NCI-H460 (cell line): ENCODE results near the gene NCOA7. TPM values are rescaled to one million over a fixed set of nuclear protein-coding genes. Genes with fewer than 3 reads are reported as not detected.
"Not testable (repeated sequence)": the region's sequence is repeated elsewhere in the genome, so short reads cannot be mapped to it uniquely, and the experiment has no call there.

Experiments used
- DNase-seq: peaks from one replicate; pipeline ENCODE4 v3.0.0-alpha.2; 2016; ENCODE audit warnings: low read depth; ENCODE audit errors: extremely low read depth
- total RNA-seq: library from RNA; depleted of rRNA; stranded (reverse); fragments of >200 nt; shearing (Covaris generic); gene quantifications from 2 replicates; pipeline ENCODE4 v1.2.3, GENCODE V29; 2014

The NCOA7 gene
- total RNA-seq, 1 experiment from 2014 or later = 250 TPM

- no peak for DNase-seq
Measured at GRCh38 chr6:125791820-125792165, 1.0 kb downstream of the NCOA7 start.

GRCh38 chr6:125792172-125792571, 1.4 kb downstream of the NCOA7 start:
- DNase-seq = no peak

GRCh38 chr6:125792680-125793079, 1.9 kb downstream of the NCOA7 start:
- DNase-seq = no peak

- DNase-seq = no peak
Measured at GRCh38 chr6:125793280-125793679, 2.5 kb downstream of the NCOA7 start.

- DNase-seq = no peak
Measured at GRCh38 chr6:125793863-125794262, 3.1 kb downstream of the NCOA7 start.

GRCh38 chr6:125794342-125795137, 3.8 kb downstream of the NCOA7 start:
- DNase-seq = no peak

GRCh38 chr6:125795301-125795700, 4.5 kb downstream of the NCOA7 start:
- no peak for DNase-seq

- no peak for DNase-seq
Measured at GRCh38 chr6:125797120-125797885, 6.5 kb downstream of the NCOA7 start.

GRCh38 chr6:125797886-125798444, 7.2 kb downstream of the NCOA7 start:
- no peak for DNase-seq

GRCh38 chr6:125798734-125799508, 8.2 kb downstream of the NCOA7 start:
- no peak for DNase-seq

- no peak for DNase-seq
Measured at GRCh38 chr6:125802383-125802782, 11.6 kb downstream of the NCOA7 start.

GRCh38 chr6:125802943-125803377, 12.2 kb downstream of the NCOA7 start:
- DNase-seq = no peak

- no peak for DNase-seq
Measured at GRCh38 chr6:125804264-125804663, 13.5 kb downstream of the NCOA7 start.

- not testable (repeated sequence) for DNase-seq
Measured at GRCh38 chr6:125804866-125805425, 14.2 kb downstream of the NCOA7 start.

GRCh38 chr6:125806813-125807212, 16.1 kb downstream of the NCOA7 start:
- DNase-seq = no peak

GRCh38 chr6:125807293-125807692, 16.5 kb downstream of the NCOA7 start:
- no peak for DNase-seq

GRCh38 chr6:125808060-125808459, 17.3 kb downstream of the NCOA7 start:
- DNase-seq = no peak

GRCh38 chr6:125808591-125808990, 17.8 kb downstream of the NCOA7 start:
- no peak for DNase-seq

- DNase-seq = no peak
Measured at GRCh38 chr6:125809570-125810170, 18.9 kb downstream of the NCOA7 start.

- DNase-seq = no peak
Measured at GRCh38 chr6:125810445-125810844, 19.7 kb downstream of the NCOA7 start.
